SK-N-SH (cell line): Measurements from ENCODE around the gene TMEM114. TPM values are rescaled to one million over a fixed set of nuclear protein-coding genes. Genes with fewer than 3 reads are reported as not detected.
A peak's percentile ranks its signal among the peaks of the same experiment; 100 is the strongest.

Experiments used
- CTCF ChIA-PET: fragments of 300-600, 350-600 bp; formaldehyde crosslinking; extraction: SDS; loops from one replicate; lab custom pipeline; 2021; lab: Yijun Ruan, JAX
- POLR2A ChIA-PET: fragments of 350-600 bp; sonication (Branson Sonifier 250); formaldehyde crosslinking; extraction: SDS; loops from one replicate; lab custom pipeline; 2020; ENCODE audit warnings: antibody characterized with exemption, inconsistent platforms; lab: Yijun Ruan, JAX
- DNase-seq: peaks from one replicate; pipeline ENCODE4 v3.0.0; 2012
- H2AFZ ChIP-seq: fragments of 200-600 bp; sonication (generic); 2 replicates; pipeline ENCODE4 v1.8.1; 2016; ENCODE audit warnings: antibody characterized with exemption, mild to moderate bottlenecking, low read depth
- H3F3A ChIP-seq: fragments of 200-600 bp; sonication (generic); replicated peaks from 2 replicates; pipeline ENCODE3; 2016; ENCODE audit warnings: antibody characterized with exemption, mild to moderate bottlenecking; ENCODE audit not compliant: insufficient read depth
- H3K27ac ChIP-seq, 2 experiments: fragments of 200-500 bp in 1 of 2; fragments of 200-600 bp in 1 of 2; sonication (Bioruptor generic) in 1 of 2; sonication (generic), shearing (Covaris generic) in 1 of 2; 2 replicates each; pipeline versions ENCODE4 v1.5.1 to v1.6.1; 2014 to 2016; ENCODE audit warnings: low read depth in 2 of 2, inconsistent platforms in 1 of 2, low read length in 1 of 2, mild to moderate bottlenecking in 1 of 2, mixed read lengths in 1 of 2
- H3K27me3 ChIP-seq: fragments of 200-600 bp; sonication (generic), shearing (Covaris generic); 2 replicates; pipeline ENCODE4 v1.6.1; 2016; ENCODE audit warnings: mixed run types; ENCODE audit not compliant: insufficient read depth
- H3K36me3 ChIP-seq, 2 experiments: fragments of 200-500 bp in 1 of 2; fragments of 200-600 bp in 1 of 2; sonication (Bioruptor generic) in 1 of 2; sonication (generic) in 1 of 2; replicated peaks in 1 of 2; 2 replicates each; pipeline versions ENCODE3 to v1.5.1; 2014 to 2016; ENCODE audit warnings: low read length in 1 of 2, mild to moderate bottlenecking in 1 of 2; ENCODE audit not compliant: insufficient read depth in 2 of 2, control insufficient read depth in 1 of 2
- H3K4me1 ChIP-seq, 2 experiments: fragments of 200-500 bp in 1 of 2; fragments of 200-600 bp in 1 of 2; sonication (Bioruptor generic) in 1 of 2; sonication (generic), shearing (Covaris generic) in 1 of 2; 2 replicates each; pipeline versions ENCODE4 v1.5.1 to v1.6.1; 2014 to 2016; ENCODE audit warnings: low read depth in 1 of 2, low read length in 1 of 2, mixed run types in 1 of 2; ENCODE audit not compliant: insufficient read depth in 2 of 2, control insufficient read depth in 1 of 2
- H3K4me2 ChIP-seq: fragments of 200-600 bp; sonication (generic), shearing (Covaris generic); 2 replicates; pipeline ENCODE4 v1.6.1; 2017; ENCODE audit warnings: mixed run types
- H3K4me3 ChIP-seq, 2 experiments: fragments of 200-500 bp in 1 of 2; fragments of 200-600 bp in 1 of 2; sonication (Bioruptor generic) in 1 of 2; sonication (generic), shearing (Covaris generic) in 1 of 2; 2 replicates each; pipeline versions ENCODE4 v1.5.1 to v1.8.1; 2014 to 2016; ENCODE audit warnings: low read depth in 2 of 2, inconsistent platforms in 1 of 2, low read length in 1 of 2, mild to moderate bottlenecking in 1 of 2, mixed read lengths in 1 of 2, moderate library complexity in 1 of 2
- H3K79me2 ChIP-seq: fragments of 200-600 bp; sonication (generic); 2 replicates; pipeline ENCODE4 v1.8.1; 2017; ENCODE audit warnings: mild to moderate bottlenecking; ENCODE audit not compliant: insufficient read depth
- H3K9ac ChIP-seq: fragments of 200-600 bp; sonication (generic); 2 replicates; pipeline ENCODE4 v1.6.1; 2017; ENCODE audit warnings: mixed run types
- H3K9me2 ChIP-seq: fragments of 200-600 bp; sonication (generic); 2 replicates; pipeline ENCODE4 v1.6.1; 2017; ENCODE audit warnings: mixed run types
- H3K9me3 ChIP-seq: fragments of 200-600 bp; sonication (generic); 2 replicates; pipeline ENCODE4 v1.6.1; 2017; ENCODE audit warnings: mixed run types, mild to moderate bottlenecking, moderate library complexity
- H4K20me1 ChIP-seq: fragments of 200-600 bp; sonication (generic); 2 replicates; pipeline ENCODE4 v1.6.1; 2017; ENCODE audit warnings: mild to moderate bottlenecking, mixed run types; ENCODE audit not compliant: insufficient read depth
- CHD2 ChIP-seq: fragments of 150-350 bp; IDR thresholded peaks from 2 replicates; pipeline ENCODE4 v1.6.1; 2018; ENCODE audit warnings: low read length; ENCODE audit not compliant: partially characterized antibody
- ELF1 ChIP-seq: IDR thresholded peaks from 2 replicates; pipeline ENCODE4 v1.4.0; 2012
- EP300 ChIP-seq, 2 experiments: IDR thresholded peaks; 2 replicates each; pipeline versions ENCODE4 v1.4.0 to v1.6.1; 2012; ENCODE audit warnings: borderline replicate concordance in 1 of 2, low read depth in 1 of 2, low read length in 1 of 2
- EZH2phosphoT487 ChIP-seq: fragments of 200-600 bp; sonication (generic); IDR thresholded peaks from 2 replicates; pipeline ENCODE4 v1.6.1; 2017; ENCODE audit warnings: low read depth, mixed run types, mild to moderate bottlenecking, antibody characterized with exemption, moderate library complexity, borderline replicate concordance
- FOSL2 ChIP-seq: IDR thresholded peaks from 2 replicates; pipeline ENCODE4 v1.4.0; 2012; ENCODE audit warnings: low read depth, mild to moderate bottlenecking, moderate library complexity, borderline replicate concordance
- FOXJ3 ChIP-seq: sonication (generic); formaldehyde crosslinking; IDR thresholded peaks from 2 replicates; pipeline ENCODE4 v1.5.1; 2020; ENCODE audit warnings: mild to moderate bottlenecking, missing genetic modification reagents
- FOXM1 ChIP-seq: IDR thresholded peaks from 2 replicates; pipeline ENCODE4 v1.4.0; 2012; ENCODE audit warnings: low read depth, mild to moderate bottlenecking
- GABPA ChIP-seq: IDR thresholded peaks from 2 replicates; pipeline ENCODE4 v1.4.0; 2012; ENCODE audit warnings: low read depth, mild to moderate bottlenecking
- MEF2A ChIP-seq: IDR thresholded peaks from 2 replicates; pipeline ENCODE4 v1.4.0; 2012; ENCODE audit warnings: low read depth, borderline replicate concordance
- MXI1 ChIP-seq: IDR thresholded peaks from 2 replicates; pipeline ENCODE4 v1.6.1; 2012; ENCODE audit warnings: mild to moderate bottlenecking, low read depth, low read length, improper control_type of control experiment
- NFIC ChIP-seq: IDR thresholded peaks from 2 replicates; pipeline ENCODE4 v1.4.0; 2012; ENCODE audit warnings: borderline replicate concordance
- NRF1 ChIP-seq: IDR thresholded peaks from 2 replicates; pipeline ENCODE4 v1.6.1; 2012; ENCODE audit warnings: low read depth, mild to moderate bottlenecking, low read length
- POLR2AphosphoS5 ChIP-seq: IDR thresholded peaks from 2 replicates; pipeline ENCODE4 v1.6.1; 2012; ENCODE audit warnings: low read depth, low read length
- RCOR1 ChIP-seq: fragments of 150-350 bp; IDR thresholded peaks from 2 replicates; pipeline ENCODE4 v1.6.1; 2017; ENCODE audit warnings: antibody characterized with exemption, low read length
- RFX5 ChIP-seq: IDR thresholded peaks from 2 replicates; pipeline ENCODE4 v1.6.1; 2012; ENCODE audit warnings: mild to moderate bottlenecking, improper control_type of control experiment, low read length
- RXRA ChIP-seq: IDR thresholded peaks from 2 replicates; pipeline ENCODE4 v1.4.0; 2012; ENCODE audit warnings: low read depth, mild to moderate bottlenecking, borderline replicate concordance
- SIN3A ChIP-seq: IDR thresholded peaks from 2 replicates; pipeline ENCODE4 v1.6.1; 2012; ENCODE audit warnings: low read depth, mild to moderate bottlenecking, low read length, moderate library complexity, borderline replicate concordance
- SMC3 ChIP-seq: IDR thresholded peaks from 2 replicates; pipeline ENCODE4 v1.6.1; 2012; ENCODE audit warnings: low read depth, low read length, improper control_type of control experiment
- TAF1 ChIP-seq: IDR thresholded peaks from 2 replicates; pipeline ENCODE4 v1.6.1; 2012; ENCODE audit warnings: low read depth, mild to moderate bottlenecking, low read length, moderate library complexity, borderline replicate concordance
- TEAD4 ChIP-seq: IDR thresholded peaks from 2 replicates; pipeline ENCODE4 v1.4.0; 2012; ENCODE audit warnings: mild to moderate bottlenecking, borderline replicate concordance; ENCODE audit not compliant: insufficient read depth
- YY1 ChIP-seq: IDR thresholded peaks from 2 replicates; pipeline ENCODE4 v1.4.0; 2012; ENCODE audit warnings: low read depth, mild to moderate bottlenecking
- WGBS: methylation state at CpG from one replicate; pipeline ENCODE4 v1.1.6; 2017; ENCODE audit warnings: low lambda C conversion rate; 5-methylcytosine and 5-hydroxymethylcytosine counted together
- polyA plus RNA-seq, 3 experiments: library from polyadenylated mRNA; depleted of rRNA; stranded (reverse); fragments of >200 nt; gene quantifications; 2 replicates each; pipeline ENCODE4 v1.2.3, GENCODE V29; 2012
- TF ChIP-seq, protein P1 (sequence below): IDR thresholded peaks from 2 replicates; pipeline ENCODE4 v1.4.0; 2012; ENCODE audit warnings: low read depth, borderline replicate concordance
- TF ChIP-seq, protein P2 (sequence below): fragments of 150-350 bp; IDR thresholded peaks from 2 replicates; pipeline ENCODE4 v1.6.1; 2016; ENCODE audit warnings: mild to moderate bottlenecking, low read depth, low read length
- TF ChIP-seq, protein P3 (sequence below): IDR thresholded peaks from 2 replicates; pipeline ENCODE4; 2012
- TF ChIP-seq, protein P4 (sequence below): IDR thresholded peaks from 2 replicates; pipeline ENCODE4 v1.4.0; 2012; ENCODE audit warnings: low read depth
- TF ChIP-seq, protein P5 (sequence below): IDR thresholded peaks from 2 replicates; pipeline ENCODE4 v1.4.0; 2012; ENCODE audit warnings: low read depth, borderline replicate concordance

The TMEM114 gene
- polyA plus RNA-seq, 1 of the 3 experiments (the other 2 are of a cell fraction) = not detected

DNA sequence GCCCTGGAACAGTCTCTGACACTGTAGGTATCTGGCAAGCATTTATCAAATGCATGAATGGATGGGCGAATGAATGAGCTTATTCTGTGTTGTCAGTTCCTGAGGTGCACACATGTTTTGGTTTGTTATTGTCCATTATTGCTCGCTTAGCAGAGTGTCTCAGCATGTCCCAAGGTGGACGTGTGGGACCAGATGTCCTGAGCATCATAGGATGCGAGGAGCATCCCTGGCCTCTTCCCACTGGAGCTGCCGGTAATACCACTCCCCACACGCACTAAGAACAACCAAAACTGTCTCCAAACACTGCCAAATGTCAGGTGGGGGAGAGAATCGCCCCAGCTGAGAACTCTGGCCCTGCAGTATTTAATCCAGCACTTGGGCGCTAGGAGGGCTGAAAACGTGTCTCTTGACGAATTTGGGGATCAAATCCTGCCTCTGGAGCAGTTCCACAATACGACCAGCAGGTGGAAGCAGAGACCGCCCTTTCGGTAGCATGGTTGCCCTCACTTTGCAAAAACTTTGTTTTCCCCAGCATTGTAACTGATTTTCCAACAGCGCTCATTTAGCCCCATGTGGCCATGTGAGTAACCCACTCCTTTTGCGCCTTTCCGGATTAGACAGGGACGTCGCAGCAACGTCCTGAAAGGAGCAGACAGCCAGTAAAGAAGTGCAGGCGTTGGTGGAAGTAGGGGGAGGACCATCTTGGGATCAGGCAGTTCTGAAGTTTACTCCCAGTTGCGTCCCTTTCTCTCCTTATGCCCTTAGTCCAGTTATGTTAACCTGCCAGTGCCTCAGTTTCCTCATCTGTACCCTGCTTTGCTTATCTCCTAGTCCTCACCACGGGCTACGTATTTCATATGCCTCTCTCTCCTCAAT, 22.7 kb downstream of the TMEM114 start:
- H3K27me3 ChIP-seq = no peaks in the 10 kb centered on the region
- H3K4me1 ChIP-seq = peaks cover 3 to 11% of the 10 kb centered on the region in 2 experiments; a peak in 2 of 4 replicates
- H3K79me2 ChIP-seq = no peaks in the 10 kb centered on the region
- peak overlapping the region in 1 of 2 experiments; percentile 39; a peak in 1 of 4 replicates for H3K4me3 ChIP-seq
- POLR2A ChIA-PET = interaction anchor here (0.7 kb wide), 1 partner anchor 57 kb away, joined by 5 read pairs; no protein-coding TSS in a partner anchor
- no peaks in the 10 kb centered on the region for H3K36me3 ChIP-seq
- 18% methylated on average over 19 of the region's 23 CpGs for WGBS
- H3K9ac ChIP-seq = no peak overlapping the region
- no peaks in the 10 kb centered on the region for H4K20me1 ChIP-seq
- no peaks in the 10 kb centered on the region for H3K9me2 ChIP-seq
- DNase-seq = peak; percentile 85
- no peak overlapping the region for H3K27ac ChIP-seq
- H3K4me2 ChIP-seq = 0 out of 2 replicates have a peak overlapping the region, but pooled peaks have one; percentile 7
- H3K9me3 ChIP-seq = no peaks in the 10 kb centered on the region
- no peak overlapping the region for H2AFZ ChIP-seq
- peaks cover 14% of the 10 kb centered on the region for H3F3A ChIP-seq
- CTCF ChIA-PET = interaction anchor here (0.6 to 4.9 kb wide), 62 partner anchors 9 to 1942 kb away, joined by 3 to 45 read pairs (median 3); partner anchors contain the start of genes ABAT, CARHSP1, LITAFD and METTL22
- TF ChIP-seq CHD2 (peak; percentile 64), SMC3 (peak; percentile 89), EP300 (IDR thresholded peaks at IDR 0.05; ENCODE audit: borderline replicate concordance in 1 of 2, low read depth in 1 of 2, low read length in 1 of 2) (no peak), RFX5 (no peak), TAF1 (no peak), RCOR1 (peak; percentile 80), ELF1 (no peak), MXI1 (peak; percentile 60; the same call in 1 of the 2 replicates), NFIC (no peak), YY1 (no peak), SIN3A (0 out of 2 replicates have a peak, but pooled peaks have one; percentile 19), POLR2AphosphoS5 (no peak), RXRA (no peak), TEAD4 (no peak), NRF1 (no peak), FOXM1 (no peak), GABPA (no peak), EZH2phosphoT487 (no peak), FOSL2 (no peak), MEF2A (no peak), FOXJ3 (CRISPR knock-in tag) (no peak)
- TF ChIP-seq, protein P1, sequence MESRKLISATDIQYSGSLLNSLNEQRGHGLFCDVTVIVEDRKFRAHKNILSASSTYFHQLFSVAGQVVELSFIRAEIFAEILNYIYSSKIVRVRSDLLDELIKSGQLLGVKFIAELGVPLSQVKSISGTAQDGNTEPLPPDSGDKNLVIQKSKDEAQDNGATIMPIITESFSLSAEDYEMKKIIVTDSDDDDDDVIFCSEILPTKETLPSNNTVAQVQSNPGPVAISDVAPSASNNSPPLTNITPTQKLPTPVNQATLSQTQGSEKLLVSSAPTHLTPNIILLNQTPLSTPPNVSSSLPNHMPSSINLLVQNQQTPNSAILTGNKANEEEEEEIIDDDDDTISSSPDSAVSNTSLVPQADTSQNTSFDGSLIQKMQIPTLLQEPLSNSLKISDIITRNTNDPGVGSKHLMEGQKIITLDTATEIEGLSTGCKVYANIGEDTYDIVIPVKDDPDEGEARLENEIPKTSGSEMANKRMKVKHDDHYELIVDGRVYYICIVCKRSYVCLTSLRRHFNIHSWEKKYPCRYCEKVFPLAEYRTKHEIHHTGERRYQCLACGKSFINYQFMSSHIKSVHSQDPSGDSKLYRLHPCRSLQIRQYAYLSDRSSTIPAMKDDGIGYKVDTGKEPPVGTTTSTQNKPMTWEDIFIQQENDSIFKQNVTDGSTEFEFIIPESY = no peak
- TF ChIP-seq, protein P2, sequence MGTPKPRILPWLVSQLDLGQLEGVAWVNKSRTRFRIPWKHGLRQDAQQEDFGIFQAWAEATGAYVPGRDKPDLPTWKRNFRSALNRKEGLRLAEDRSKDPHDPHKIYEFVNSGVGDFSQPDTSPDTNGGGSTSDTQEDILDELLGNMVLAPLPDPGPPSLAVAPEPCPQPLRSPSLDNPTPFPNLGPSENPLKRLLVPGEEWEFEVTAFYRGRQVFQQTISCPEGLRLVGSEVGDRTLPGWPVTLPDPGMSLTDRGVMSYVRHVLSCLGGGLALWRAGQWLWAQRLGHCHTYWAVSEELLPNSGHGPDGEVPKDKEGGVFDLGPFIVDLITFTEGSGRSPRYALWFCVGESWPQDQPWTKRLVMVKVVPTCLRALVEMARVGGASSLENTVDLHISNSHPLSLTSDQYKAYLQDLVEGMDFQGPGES = no peak
- TF ChIP-seq, protein P3, sequence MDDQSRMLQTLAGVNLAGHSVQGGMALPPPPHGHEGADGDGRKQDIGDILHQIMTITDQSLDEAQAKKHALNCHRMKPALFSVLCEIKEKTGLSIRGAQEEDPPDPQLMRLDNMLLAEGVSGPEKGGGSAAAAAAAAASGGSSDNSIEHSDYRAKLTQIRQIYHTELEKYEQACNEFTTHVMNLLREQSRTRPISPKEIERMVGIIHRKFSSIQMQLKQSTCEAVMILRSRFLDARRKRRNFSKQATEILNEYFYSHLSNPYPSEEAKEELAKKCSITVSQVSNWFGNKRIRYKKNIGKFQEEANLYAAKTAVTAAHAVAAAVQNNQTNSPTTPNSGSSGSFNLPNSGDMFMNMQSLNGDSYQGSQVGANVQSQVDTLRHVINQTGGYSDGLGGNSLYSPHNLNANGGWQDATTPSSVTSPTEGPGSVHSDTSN = no peak
- TF ChIP-seq, protein P4, sequence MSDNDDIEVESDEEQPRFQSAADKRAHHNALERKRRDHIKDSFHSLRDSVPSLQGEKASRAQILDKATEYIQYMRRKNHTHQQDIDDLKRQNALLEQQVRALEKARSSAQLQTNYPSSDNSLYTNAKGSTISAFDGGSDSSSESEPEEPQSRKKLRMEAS = no peak
- TF ChIP-seq, protein P5, sequence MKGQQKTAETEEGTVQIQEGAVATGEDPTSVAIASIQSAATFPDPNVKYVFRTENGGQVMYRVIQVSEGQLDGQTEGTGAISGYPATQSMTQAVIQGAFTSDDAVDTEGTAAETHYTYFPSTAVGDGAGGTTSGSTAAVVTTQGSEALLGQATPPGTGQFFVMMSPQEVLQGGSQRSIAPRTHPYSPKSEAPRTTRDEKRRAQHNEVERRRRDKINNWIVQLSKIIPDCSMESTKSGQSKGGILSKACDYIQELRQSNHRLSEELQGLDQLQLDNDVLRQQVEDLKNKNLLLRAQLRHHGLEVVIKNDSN = no peak
